Thoracic aorta (tissue), 2 donors: ENCODE measurements around the gene KIAA1217. TPM values are rescaled to one million over a fixed set of nuclear protein-coding genes. Genes with fewer than 3 reads are reported as not detected.

ENCODE experiments used
- ATAC-seq: fragments of 150-250 bp; one replicate; pipeline ENCODE4 v1.8.0; 2017; ENCODE audit warnings: low read depth; ENCODE audit not compliant: insufficient number of reproducible peaks, low FRiP score
- DNase-seq: peaks from one replicate; pipeline ENCODE4 v3.0.0-alpha.2; 2020; ENCODE audit warnings: low spot score
- H3K27ac ChIP-seq, 2 donors: fragments of 200-600 bp; sonication (generic); 1 replicate in 1 of 2; 2 replicates in 1 of 2; pipeline ENCODE4 v1.5.1; 2016; ENCODE audit warnings: mild to moderate bottlenecking in 2 of 2, moderate library complexity in 2 of 2
- H3K27me3 ChIP-seq: fragments of 200-600 bp; sonication (generic); replicated peaks from 2 replicates; pipeline ENCODE4 v1.6.0; 2016; ENCODE audit warnings: mild to moderate bottlenecking; ENCODE audit not compliant: insufficient read depth
- H3K36me3 ChIP-seq: fragments of 200-600 bp; sonication (generic); one replicate; pipeline ENCODE4 v1.5.1; 2016
- H3K4me1 ChIP-seq, 2 donors: fragments of 200-600 bp; sonication (generic); 1 replicate in 1 of 2; 2 replicates in 1 of 2; pipeline versions ENCODE4 v1.5.1 to v1.6.0; 2016; ENCODE audit warnings: low read depth in 2 of 2, mild to moderate bottlenecking in 1 of 2; ENCODE audit not compliant: control insufficient read depth in 1 of 2
- H3K4me3 ChIP-seq: fragments of 200-600 bp; sonication (generic); 2 replicates; pipeline ENCODE4 v1.5.1; 2016; ENCODE audit warnings: mild to moderate bottlenecking
- H3K9me3 ChIP-seq: fragments of 200-600 bp; sonication (generic); 2 replicates; pipeline ENCODE4 v1.5.1; 2016
- CTCF ChIP-seq: fragments of 200-600 bp; sonication (generic); IDR thresholded peaks from one replicate; pipeline ENCODE4 v1.5.1; 2019; ENCODE audit warnings: antibody characterized with exemption
- total RNA-seq, 2 donors: library from RNA; depleted of rRNA; stranded (reverse); fragments of >200 nt; gene quantifications; one replicate each; pipeline versions ENCODE4 v1.1.0 to v1.2.3, GENCODE V29; 2016

KIAA1217 gene
- total RNA-seq, 2 donors from 2014 or later: 15.2 to 15.6 TPM

- Histone ChIP-seq H3K4me1 (no peaks in the 10 kb centered on the region), H3K36me3 (no peaks in the 10 kb centered on the region), H3K27ac (no peak overlapping the region), H3K9me3 (no peaks in the 10 kb centered on the region), H3K27me3 (no peaks in the 10 kb centered on the region), H3K4me3 (no peak overlapping the region)
- DNase-seq (no peak), ATAC-seq (no peak)
- no peak for TF ChIP-seq CTCF
Observed at GRCh38 chr10:24545585-24545984, 336.6 kb downstream of the KIAA1217 start.

GRCh38 chr10:24550680-24551079, 341.7 kb downstream of the KIAA1217 start:
- H3K4me3 ChIP-seq: no peak overlapping the region
- ATAC-seq (no peak), DNase-seq (no peak)
- no peaks in the 10 kb centered on the region for H3K36me3 ChIP-seq
- no peak for TF ChIP-seq CTCF
- H3K27ac ChIP-seq: no peak overlapping the region
- no peaks in the 10 kb centered on the region for H3K27me3 ChIP-seq
- no peaks in the 10 kb centered on the region for H3K9me3 ChIP-seq
- H3K4me1 ChIP-seq: no peaks in the 10 kb centered on the region

DNA sequence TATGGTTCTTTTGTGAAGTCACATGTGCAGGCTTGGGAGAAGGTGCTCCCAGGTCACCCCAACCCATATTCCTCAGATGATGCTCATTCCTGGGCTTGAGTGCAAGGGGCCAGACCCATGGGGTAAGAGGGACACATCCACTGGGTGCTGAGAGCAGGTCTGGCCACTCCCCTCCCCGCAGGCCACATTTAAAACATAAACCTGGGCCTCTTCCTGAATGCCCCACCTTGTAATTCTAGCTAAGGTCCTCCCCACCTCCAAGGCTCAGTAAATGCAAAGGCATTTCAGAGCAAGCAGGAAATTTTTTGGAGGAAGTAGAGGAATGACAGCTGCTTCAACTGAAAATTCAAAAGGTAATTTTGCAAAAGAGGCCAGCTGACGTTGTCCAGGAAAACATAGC, 342.2 kb downstream of the KIAA1217 start:
- no peak for TF ChIP-seq CTCF
- H3K27ac ChIP-seq: no peak overlapping the region
- H3K36me3 ChIP-seq: no peaks in the 10 kb centered on the region
- H3K27me3 ChIP-seq: no peaks in the 10 kb centered on the region
- no peaks in the 10 kb centered on the region for H3K9me3 ChIP-seq
- H3K4me3 ChIP-seq: no peak overlapping the region
- DNase-seq (no peak), ATAC-seq (no peak)
- no peaks in the 10 kb centered on the region for H3K4me1 ChIP-seq

GRCh38 chr10:24552346-24553016, 343.5 kb downstream of the KIAA1217 start:
- H3K27me3 ChIP-seq: no peaks in the 10 kb centered on the region
- no peaks in the 10 kb centered on the region for H3K36me3 ChIP-seq
- no peak for TF ChIP-seq CTCF
- DNase-seq (no peak), ATAC-seq (no peak)
- H3K9me3 ChIP-seq: no peaks in the 10 kb centered on the region
- H3K4me1 ChIP-seq: no peaks in the 10 kb centered on the region
- H3K4me3 ChIP-seq: no peak overlapping the region
- no peak overlapping the region for H3K27ac ChIP-seq

DNA sequence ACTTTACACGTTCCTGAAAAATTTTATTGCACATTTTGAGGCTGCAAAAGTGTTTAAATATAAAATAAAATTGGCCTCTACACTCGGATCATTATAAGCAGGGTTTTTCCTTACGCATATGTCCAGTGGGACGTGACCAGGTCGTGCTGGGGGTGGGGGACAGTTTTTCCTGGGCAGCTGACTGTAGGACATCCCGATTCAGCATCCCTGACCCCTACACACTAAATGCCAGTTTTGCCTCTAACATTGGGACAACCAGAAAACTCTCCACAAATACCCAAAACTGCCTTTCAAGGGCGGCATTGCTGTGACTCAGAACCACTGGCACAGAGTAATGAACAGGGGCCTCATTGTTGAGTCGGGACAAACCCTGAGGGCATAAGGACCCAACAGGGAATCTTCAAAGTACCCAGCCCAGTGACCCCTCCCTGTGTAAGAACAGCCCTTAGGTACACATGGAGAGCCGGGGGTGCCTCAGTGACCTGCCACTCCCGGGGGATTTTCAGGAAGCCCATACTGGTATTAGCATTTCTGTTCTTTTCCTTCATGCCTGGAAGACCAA, 344.2 kb downstream of the KIAA1217 start:
- no peak for ATAC-seq
- Histone ChIP-seq H3K4me1 (no peaks in the 10 kb centered on the region), H3K36me3 (no peaks in the 10 kb centered on the region), H3K9me3 (no peaks in the 10 kb centered on the region), H3K27ac (no peak overlapping the region), H3K4me3 (no peak overlapping the region), H3K27me3 (no peaks in the 10 kb centered on the region)
- TF ChIP-seq CTCF: no peak
- DNase-seq: no peak
